Activated CD4-positive, alpha-beta T cell treated with anti-CD3 and anti-CD28 coated beads, Interleukin-2, amount 10 ng/mL, durations not matched to agents 7 days and 5 days (primary cell): ENCODE results near the gene ENPP1. TPM values are rescaled to one million over a fixed set of nuclear protein-coding genes. Genes with fewer than 3 reads are reported as not detected.

Experiments
- CTCF ChIA-PET: fragments of 350-600 bp; sonication (Branson Sonifier 250); formaldehyde crosslinking; loops from one replicate; lab custom pipeline; 2021; ENCODE audit warnings: antibody characterized with exemption; lab: Charles Lee
- POLR2A ChIA-PET: fragments of 350-600 bp; sonication (Branson Sonifier 250); formaldehyde crosslinking; loops from one replicate; lab custom pipeline; 2021; ENCODE audit warnings: antibody characterized with exemption; lab: Charles Lee
- DNase-seq: peaks from one replicate; pipeline ENCODE4 v3.0.0-alpha.2; 2020
- H3K27ac Mint-ChIP-seq: one replicate; pipeline ENCODE4 v1.8.0; 2021; ENCODE audit warnings: mild to moderate bottlenecking, moderate library complexity, mixed read lengths
- H3K27me3 Mint-ChIP-seq: one replicate; pipeline ENCODE4 v1.8.0; 2021; ENCODE audit warnings: mixed read lengths
- H3K36me3 Mint-ChIP-seq: one replicate; pipeline ENCODE4 v1.8.0; 2021; ENCODE audit warnings: low read depth, mixed read lengths
- H3K4me1 Mint-ChIP-seq: one replicate; pipeline ENCODE4 v1.8.0; 2021; ENCODE audit warnings: mixed read lengths
- H3K4me3 Mint-ChIP-seq: one replicate; pipeline ENCODE4 v1.8.0; 2021; ENCODE audit warnings: mild to moderate bottlenecking, moderate library complexity, mixed read lengths
- H3K9me3 Mint-ChIP-seq: one replicate; pipeline ENCODE4 v1.8.0; 2021; ENCODE audit warnings: mixed read lengths
- total RNA-seq, 2 experiments: library from RNA; stranded (reverse); gene quantifications; one replicate each; pipeline ENCODE4 v1.2.3, GENCODE V29; 2021

Gene ENPP1
- total RNA-seq, 2 experiments from 2014 or later: 0.10 to 0.12 TPM

DNA sequence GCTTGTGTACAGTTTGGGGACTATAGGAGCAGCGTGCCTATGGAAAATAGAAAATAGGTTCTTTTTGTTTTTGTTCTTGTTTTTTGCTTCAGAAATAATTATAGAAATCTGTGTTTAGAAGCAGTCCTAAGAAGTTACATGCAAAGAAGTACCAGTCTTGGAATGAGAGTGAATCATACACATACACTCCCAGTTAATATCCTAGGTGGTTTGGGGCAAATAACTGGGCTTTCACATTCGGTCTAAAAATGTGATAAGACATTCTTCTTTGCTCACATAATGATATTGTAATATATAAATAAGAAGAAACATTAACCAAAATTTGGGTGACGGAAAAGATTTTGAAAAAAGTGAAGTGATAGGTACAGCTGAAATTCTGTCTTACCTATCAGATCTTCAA, 61.0 kb downstream of the ENPP1 start:
- Mint-ChIP-seq H3K9me3 (no peaks in the 10 kb centered on the region), H3K27me3 (peaks cover 4% of the 10 kb centered on the region), H3K4me1 (no peaks in the 10 kb centered on the region), H3K4me3 (no peak overlapping the region), H3K27ac (no peak overlapping the region), H3K36me3 (no peaks in the 10 kb centered on the region)
- CTCF ChIA-PET: no interaction called here
- no peak for DNase-seq
- POLR2A ChIA-PET: no interaction called here

DNA sequence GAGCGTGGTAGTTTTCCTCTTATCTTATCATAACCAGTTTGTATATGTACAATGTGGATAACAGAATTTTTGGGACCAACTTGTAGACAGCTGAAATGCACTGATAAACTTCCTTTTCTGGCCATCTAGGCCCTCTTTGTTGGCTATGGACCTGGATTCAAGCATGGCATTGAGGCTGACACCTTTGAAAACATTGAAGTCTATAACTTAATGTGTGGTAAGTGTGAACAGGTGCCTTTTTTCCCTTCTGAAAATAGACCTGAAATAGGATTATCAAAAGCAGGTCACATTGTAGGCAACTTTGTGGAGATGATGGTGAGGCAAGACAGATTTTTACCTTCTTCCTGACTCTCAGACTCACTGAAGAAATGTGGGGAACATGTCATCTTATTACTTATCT, 67.8 kb downstream of the ENPP1 start:
- Mint-ChIP-seq H3K36me3 (no peaks in the 10 kb centered on the region), H3K9me3 (no peaks in the 10 kb centered on the region), H3K27ac (no peak overlapping the region), H3K27me3 (peaks cover 3% of the 10 kb centered on the region), H3K4me3 (no peak overlapping the region), H3K4me1 (no peaks in the 10 kb centered on the region)
- ChIA-PET POLR2A (no interaction called here), CTCF (no interaction called here)
- no peak for DNase-seq

DNA sequence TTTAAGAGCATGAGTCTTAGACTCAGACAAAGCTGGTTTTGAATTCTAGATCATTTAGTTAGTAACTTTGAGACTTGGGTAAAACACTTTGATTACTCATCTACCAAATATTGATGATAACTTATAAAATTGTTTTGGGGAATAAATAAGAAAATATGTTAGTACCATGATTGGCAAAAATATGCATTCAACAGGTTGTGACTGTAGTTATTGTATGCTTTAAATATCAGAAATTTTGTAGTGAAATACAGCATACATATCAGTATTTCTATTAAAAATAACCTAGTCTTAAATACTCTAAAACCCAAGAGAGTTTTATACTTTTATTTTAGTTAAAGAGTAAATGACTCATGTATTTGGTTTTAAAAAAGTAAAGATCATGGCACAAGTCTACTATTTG, 68.7 kb downstream of the ENPP1 start:
- no peak for DNase-seq
- ChIA-PET CTCF (no interaction called here), POLR2A (no interaction called here)
- Mint-ChIP-seq H3K27me3 (peaks cover 3% of the 10 kb centered on the region), H3K27ac (no peak overlapping the region), H3K36me3 (no peaks in the 10 kb centered on the region), H3K4me3 (no peak overlapping the region), H3K4me1 (no peaks in the 10 kb centered on the region), H3K9me3 (no peaks in the 10 kb centered on the region)

DNA sequence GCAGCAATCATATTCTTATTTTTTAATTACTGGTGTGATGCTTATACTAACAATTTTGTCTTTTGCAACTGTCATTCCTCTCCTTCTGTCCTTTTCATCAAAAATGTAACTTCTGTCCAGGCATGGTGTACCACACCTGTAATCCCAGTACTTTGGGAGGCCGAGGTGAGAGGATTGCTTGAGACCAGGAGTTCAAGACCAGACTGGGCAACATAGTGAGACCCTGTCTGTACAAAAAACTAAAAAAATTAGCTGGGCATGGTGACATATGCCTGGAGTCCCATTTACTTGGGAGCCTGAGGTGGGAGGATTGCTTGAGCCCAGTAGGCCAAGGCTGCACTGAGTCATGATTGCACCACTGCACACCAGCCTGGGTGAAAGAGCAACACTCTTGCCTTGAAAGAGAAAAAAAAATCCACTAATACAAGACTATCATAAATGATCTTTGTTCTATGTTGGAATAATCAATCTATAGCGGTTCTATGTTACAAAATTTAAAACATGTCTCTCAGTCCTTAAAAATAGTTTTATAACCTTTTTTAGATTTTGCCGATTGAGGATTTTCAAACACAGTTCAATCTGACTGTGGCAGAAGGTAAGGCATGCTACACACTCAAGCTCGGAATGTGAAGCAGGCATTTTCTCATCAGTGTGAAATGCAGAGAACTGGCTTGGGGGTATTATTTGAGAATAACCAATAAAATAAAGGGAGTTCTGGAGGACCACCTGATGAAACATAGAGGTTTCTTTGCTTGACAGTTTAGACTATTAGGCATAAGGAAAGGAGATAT, 70.4 kb downstream of the ENPP1 start:
- no peak overlapping the region for H3K4me3 Mint-ChIP-seq
- ChIA-PET POLR2A (no interaction called here), CTCF (no interaction called here)
- H3K27me3 Mint-ChIP-seq: peaks cover 3% of the 10 kb centered on the region
- DNase-seq: no peak
- H3K36me3 Mint-ChIP-seq: no peaks in the 10 kb centered on the region
- H3K27ac Mint-ChIP-seq: no peak overlapping the region
- no peaks in the 10 kb centered on the region for H3K4me1 Mint-ChIP-seq
- H3K9me3 Mint-ChIP-seq: no peaks in the 10 kb centered on the region

DNA sequence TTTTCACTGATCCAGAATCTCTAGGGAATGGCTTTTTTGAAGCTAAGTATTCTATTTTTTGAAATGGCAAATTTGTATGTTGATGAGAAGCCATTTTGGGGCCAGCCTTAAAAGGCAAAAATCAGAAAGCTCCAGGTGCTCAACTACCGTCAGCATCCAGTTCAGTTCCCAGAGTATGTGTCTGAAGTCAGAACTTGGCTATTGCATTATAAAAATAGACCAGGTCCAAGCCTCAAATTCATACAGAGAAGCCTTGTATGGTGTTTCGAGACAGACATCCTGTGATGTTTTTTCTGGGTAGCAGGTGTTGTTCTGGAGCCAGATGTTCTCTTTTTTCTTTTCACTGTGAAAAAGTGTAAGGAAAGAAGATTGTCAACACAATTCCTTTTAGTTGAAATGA, 75.2 kb downstream of the ENPP1 start:
- DNase-seq: no peak
- peaks cover 3% of the 10 kb centered on the region for H3K27me3 Mint-ChIP-seq
- no peaks in the 10 kb centered on the region for H3K36me3 Mint-ChIP-seq
- ChIA-PET POLR2A (no interaction called here), CTCF (no interaction called here)
- H3K9me3 Mint-ChIP-seq: no peaks in the 10 kb centered on the region
- no peak overlapping the region for H3K4me3 Mint-ChIP-seq
- no peak overlapping the region for H3K27ac Mint-ChIP-seq
- no peaks in the 10 kb centered on the region for H3K4me1 Mint-ChIP-seq

DNA sequence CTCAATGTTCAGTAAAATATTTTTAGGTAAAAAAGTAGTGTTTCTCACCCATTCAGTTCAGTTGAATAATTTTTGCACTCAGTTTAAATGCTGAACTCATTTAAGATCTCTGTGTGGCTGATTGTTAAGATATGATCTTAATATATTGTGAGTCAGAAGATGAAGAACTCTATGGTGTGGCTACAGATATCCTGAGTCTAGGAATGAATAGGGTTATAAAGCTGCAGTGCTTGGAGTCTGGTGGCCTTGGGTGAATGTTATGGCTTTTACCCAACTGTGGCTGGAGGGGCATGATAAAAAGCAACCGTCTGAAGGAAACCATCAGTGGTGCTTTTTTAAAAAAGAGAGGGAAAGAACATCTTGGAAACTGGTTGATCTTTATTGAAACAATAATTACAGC, 77.4 kb downstream of the ENPP1 start:
- no peaks in the 10 kb centered on the region for H3K36me3 Mint-ChIP-seq
- H3K4me1 Mint-ChIP-seq: no peaks in the 10 kb centered on the region
- CTCF ChIA-PET: no interaction called here
- no peaks in the 10 kb centered on the region for H3K27me3 Mint-ChIP-seq
- POLR2A ChIA-PET: no interaction called here
- DNase-seq: no peak
- H3K4me3 Mint-ChIP-seq: no peak overlapping the region
- no peaks in the 10 kb centered on the region for H3K9me3 Mint-ChIP-seq
- H3K27ac Mint-ChIP-seq: no peak overlapping the region

DNA sequence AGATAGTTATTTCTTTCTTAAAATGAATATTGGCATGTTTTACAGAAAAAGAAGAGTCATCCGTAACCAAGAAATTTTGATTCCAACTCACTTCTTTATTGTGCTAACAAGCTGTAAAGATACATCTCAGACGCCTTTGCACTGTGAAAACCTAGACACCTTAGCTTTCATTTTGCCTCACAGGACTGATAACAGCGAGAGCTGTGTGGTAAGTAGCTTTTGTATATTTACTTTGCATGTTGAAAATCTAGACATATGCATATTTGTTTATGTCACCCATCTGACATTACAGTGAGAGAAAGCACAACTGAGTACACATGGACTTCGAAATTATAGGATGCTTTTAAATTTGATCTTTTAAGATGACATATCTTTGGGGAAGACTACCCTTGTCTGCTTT, 78.7 kb downstream of the ENPP1 start:
- no peaks in the 10 kb centered on the region for H3K36me3 Mint-ChIP-seq
- H3K27me3 Mint-ChIP-seq: peaks cover 1% of the 10 kb centered on the region
- no peaks in the 10 kb centered on the region for H3K9me3 Mint-ChIP-seq
- ChIA-PET POLR2A (no interaction called here), CTCF (no interaction called here)
- H3K4me1 Mint-ChIP-seq: no peaks in the 10 kb centered on the region
- H3K27ac Mint-ChIP-seq: no peak overlapping the region
- H3K4me3 Mint-ChIP-seq: no peak overlapping the region
- no peak for DNase-seq

DNA sequence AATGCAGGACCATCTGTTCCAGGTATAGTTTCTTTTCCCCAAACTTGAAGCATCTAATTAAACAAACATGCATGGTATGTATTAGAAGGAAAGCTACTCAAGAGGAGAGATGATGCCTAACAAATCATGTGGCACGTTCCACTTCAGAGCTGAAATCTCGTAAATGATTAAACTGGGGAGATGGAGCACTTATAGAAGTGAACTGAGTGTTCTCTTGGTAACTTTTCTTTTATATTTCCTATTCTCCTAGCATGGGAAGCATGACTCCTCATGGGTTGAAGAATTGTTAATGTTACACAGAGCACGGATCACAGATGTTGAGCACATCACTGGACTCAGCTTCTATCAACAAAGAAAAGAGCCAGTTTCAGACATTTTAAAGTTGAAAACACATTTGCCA, 82.3 kb downstream of the ENPP1 start:
- Mint-ChIP-seq H3K4me3 (no peak overlapping the region), H3K4me1 (peaks cover 4% of the 10 kb centered on the region), H3K9me3 (no peaks in the 10 kb centered on the region), H3K27ac (no peak overlapping the region), H3K36me3 (no peaks in the 10 kb centered on the region), H3K27me3 (peaks cover 1% of the 10 kb centered on the region)
- POLR2A ChIA-PET: no interaction called here
- no peak for DNase-seq
- CTCF ChIA-PET: no interaction called here

DNA sequence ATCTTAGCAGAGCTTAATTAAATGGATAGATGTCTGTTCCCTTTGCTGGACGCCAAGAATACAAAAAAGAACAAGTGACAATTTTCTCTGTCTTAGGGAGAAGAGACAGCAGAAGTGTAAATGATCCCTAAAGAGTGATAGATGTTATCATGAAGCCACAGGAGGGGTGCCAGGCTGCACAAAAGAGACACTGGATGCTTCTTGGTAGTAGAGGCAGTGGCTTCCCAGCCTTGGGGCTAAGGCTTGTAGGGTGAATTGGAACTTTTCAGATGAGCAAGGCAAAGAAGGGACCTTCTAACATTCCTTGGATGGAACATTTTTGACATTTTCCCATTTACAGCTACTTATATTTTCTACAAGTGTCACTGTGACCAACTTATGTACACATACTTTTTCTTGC, 85.4 kb downstream of the ENPP1 start:
- Mint-ChIP-seq H3K4me3 (no peak overlapping the region), H3K9me3 (peaks cover 3% of the 10 kb centered on the region), H3K36me3 (no peaks in the 10 kb centered on the region), H3K27ac (no peak overlapping the region), H3K4me1 (peaks cover 5% of the 10 kb centered on the region), H3K27me3 (peaks cover 1% of the 10 kb centered on the region)
- ChIA-PET CTCF (interaction anchor here (1.3 to 1.4 kb wide), 2 partner anchors 14 to 387 kb away, joined by 3 to 4 read pairs; no protein-coding TSS in a partner anchor), POLR2A (no interaction called here)
- no peak for DNase-seq

DNA sequence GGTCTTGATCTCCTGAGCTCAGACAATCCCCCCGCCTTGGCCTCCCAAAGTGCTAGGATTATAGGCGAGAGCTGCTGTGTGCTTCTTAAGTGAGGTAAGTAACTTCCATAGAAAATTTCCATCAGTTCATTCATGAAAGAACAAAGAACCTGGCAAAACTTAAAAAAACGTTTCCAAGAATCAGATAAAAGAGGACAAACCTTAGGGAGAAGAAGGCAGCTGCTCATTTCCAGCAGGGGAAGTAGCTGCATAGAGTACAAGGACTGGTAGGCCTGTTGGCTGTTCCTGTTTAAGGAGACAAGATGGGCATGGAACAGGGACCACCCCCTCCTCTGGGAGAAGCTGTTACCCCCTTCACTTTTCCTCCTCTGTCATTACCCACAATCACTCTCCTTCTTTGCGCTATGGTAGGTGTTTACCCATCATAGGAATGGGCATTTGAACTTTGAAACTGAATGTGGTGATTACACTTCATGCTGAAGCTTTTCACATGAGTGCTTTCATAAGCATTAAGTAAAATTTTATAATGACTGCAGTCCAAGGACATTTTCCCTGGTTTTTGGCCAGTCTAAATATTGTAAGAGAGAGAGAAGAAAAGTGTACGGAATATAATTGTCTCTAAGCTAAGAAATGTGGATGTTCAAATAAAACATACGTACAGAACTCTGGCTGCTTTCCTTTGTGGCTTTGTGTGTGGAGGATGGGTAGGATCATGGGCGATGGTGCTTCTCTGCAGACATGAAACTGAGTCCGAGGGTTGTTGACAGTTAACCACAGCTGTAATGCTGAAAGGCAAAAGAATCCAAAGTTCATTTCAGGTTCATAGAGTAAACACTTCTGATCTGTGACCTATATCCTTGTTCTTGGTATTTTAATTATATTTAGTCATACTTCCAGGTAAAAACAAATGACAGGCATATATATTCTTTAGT, 86.9 kb downstream of the ENPP1 start:
- Mint-ChIP-seq H3K4me3 (no peak overlapping the region), H3K27me3 (peaks cover 1% of the 10 kb centered on the region)
- POLR2A ChIA-PET: interaction anchor here (0.5 kb wide), 1 partner anchor 324 kb away, joined by 3 read pairs; no protein-coding TSS in a partner anchor

DNA sequence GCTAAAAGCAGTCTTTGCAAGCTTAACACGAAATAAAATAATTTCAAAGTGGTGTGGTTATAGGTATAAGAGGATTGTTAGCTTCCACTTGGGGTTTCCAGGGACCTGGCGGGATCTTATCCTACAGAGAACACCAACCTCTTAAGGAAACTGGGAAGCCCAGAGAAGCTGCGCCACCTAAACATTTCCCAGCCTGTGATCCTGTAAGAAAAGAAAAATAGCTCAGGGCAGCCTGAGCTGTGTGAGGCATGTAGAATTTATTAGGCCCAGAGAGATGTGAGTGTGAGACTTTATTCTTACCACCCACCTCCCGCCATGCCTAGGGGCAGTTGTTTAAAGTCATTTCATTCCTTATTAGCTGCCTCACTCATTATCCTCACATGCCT, 89.2 kb downstream of the ENPP1 start:
- peaks cover 7% of the 10 kb centered on the region for H3K27me3 Mint-ChIP-seq
- ChIA-PET CTCF (interaction anchor here (0.7 to 0.8 kb wide), 2 partner anchors 13 to 21 kb away, joined by 3 read pairs; no protein-coding TSS in a partner anchor), POLR2A (no interaction called here)
- H3K27ac Mint-ChIP-seq: no peak overlapping the region
- peaks cover 3% of the 10 kb centered on the region for H3K9me3 Mint-ChIP-seq
- no peak for DNase-seq
- H3K4me3 Mint-ChIP-seq: no peak overlapping the region
- no peaks in the 10 kb centered on the region for H3K36me3 Mint-ChIP-seq
- H3K4me1 Mint-ChIP-seq: peaks cover 5% of the 10 kb centered on the region

More for the DNA sequence above, 86.9 kb downstream of the ENPP1 start:
- CTCF ChIA-PET: interaction anchor here (0.6 to 0.8 kb wide), 2 partner anchors 20 to 211 kb away, joined by 3 read pairs; no protein-coding TSS in a partner anchor
- peaks cover 5% of the 10 kb centered on the region for H3K4me1 Mint-ChIP-seq
- peaks cover 3% of the 10 kb centered on the region for H3K9me3 Mint-ChIP-seq
- H3K36me3 Mint-ChIP-seq: no peaks in the 10 kb centered on the region
- no peak overlapping the region for H3K27ac Mint-ChIP-seq
- DNase-seq: no peak

DNA sequence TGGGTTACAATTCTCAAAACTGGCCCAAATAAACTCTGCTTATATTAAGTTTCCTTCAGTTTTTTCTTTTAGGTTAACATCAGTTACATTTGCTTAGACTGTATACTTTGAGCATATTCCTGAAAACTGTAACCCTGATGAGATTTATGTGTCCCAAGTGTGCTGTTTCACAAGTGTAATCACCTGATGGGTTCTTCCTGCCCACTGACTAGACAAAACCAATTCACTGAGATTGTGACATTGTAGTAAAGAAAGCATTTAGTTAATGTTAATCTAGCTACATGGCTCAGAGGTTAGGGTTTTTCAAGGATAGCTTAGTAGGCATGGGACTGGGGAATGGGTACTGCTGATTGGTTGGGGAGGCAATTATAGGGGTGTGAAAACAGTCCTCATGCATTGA, 89.8 kb downstream of the ENPP1 start:
- ChIA-PET POLR2A (no interaction called here), CTCF (interaction anchor here (0.7 to 0.8 kb wide), 2 partner anchors 13 to 20 kb away, joined by 3 read pairs; no protein-coding TSS in a partner anchor)
- H3K4me1 Mint-ChIP-seq: peaks cover 5% of the 10 kb centered on the region
- peaks cover 7% of the 10 kb centered on the region for H3K27me3 Mint-ChIP-seq
- no peak overlapping the region for H3K4me3 Mint-ChIP-seq
- H3K27ac Mint-ChIP-seq: no peak overlapping the region
- H3K36me3 Mint-ChIP-seq: no peaks in the 10 kb centered on the region
- no peak for DNase-seq
- peaks cover 3% of the 10 kb centered on the region for H3K9me3 Mint-ChIP-seq

DNA sequence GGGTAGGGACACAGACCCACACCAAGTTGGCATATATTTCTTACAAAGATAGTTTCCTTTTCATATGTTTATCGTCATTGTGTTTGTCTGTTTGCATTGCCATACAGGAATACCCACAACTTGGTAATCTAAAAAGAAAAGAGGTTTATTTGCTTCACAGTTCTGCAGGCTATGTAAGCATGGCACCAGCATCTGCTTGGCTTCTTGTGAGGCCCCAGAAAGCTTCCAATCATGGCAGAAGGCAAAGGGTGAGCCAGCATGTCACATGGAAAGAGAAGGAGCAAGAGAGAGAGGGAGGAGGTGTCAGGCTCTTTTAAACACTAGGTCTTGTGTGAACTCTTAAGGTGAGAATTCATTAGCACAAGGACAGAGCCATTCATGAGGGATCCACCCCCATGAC, 90.9 kb downstream of the ENPP1 start:
- Mint-ChIP-seq H3K27me3 (peaks cover 7% of the 10 kb centered on the region), H3K36me3 (no peaks in the 10 kb centered on the region), H3K27ac (no peak overlapping the region), H3K9me3 (peaks cover 3% of the 10 kb centered on the region), H3K4me3 (no peak overlapping the region), H3K4me1 (peaks cover 5% of the 10 kb centered on the region)
- ChIA-PET CTCF (no interaction called here), POLR2A (no interaction called here)
- no peak for DNase-seq
